HEK293 (cell line): ENCODE measurements around the gene RGS6.

Experiments
- EGR2 ChIP-seq: fragments of 450-650 bp; formaldehyde crosslinking; IDR thresholded peaks from 2 replicates; pipeline ENCODE4 v1.5.1; 2016; ENCODE audit warnings: low read depth, missing biosample characterization, missing genetic modification characterization
- HOXA7 ChIP-seq: sonication (generic); formaldehyde crosslinking; IDR thresholded peaks from 2 replicates; pipeline ENCODE4 v1.8.1; 2022; ENCODE audit warnings: missing genetic modification reagents, borderline replicate concordance
- KLF9 ChIP-seq: fragments of 450-650 bp; formaldehyde crosslinking; IDR thresholded peaks from 2 replicates; pipeline ENCODE4 v1.5.1; 2016; ENCODE audit warnings: missing biosample characterization, missing genetic modification characterization, low read depth
- REPIN1 ChIP-seq: fragments of 450-650 bp; formaldehyde crosslinking; IDR thresholded peaks from 2 replicates; pipeline ENCODE4 v1.5.1; 2017; ENCODE audit warnings: missing biosample characterization, missing genetic modification characterization, low read depth
- REST ChIP-seq: fragments of 450-650 bp; formaldehyde crosslinking; IDR thresholded peaks from 2 replicates; pipeline ENCODE4 v1.5.1; 2016; ENCODE audit warnings: missing biosample characterization, missing genetic modification characterization
- TCF7L2 ChIP-seq: IDR thresholded peaks from 2 replicates; pipeline ENCODE4 v1.6.1; 2011; ENCODE audit warnings: low read depth, mild to moderate bottlenecking, inconsistent platforms, low read length, moderate library complexity, borderline replicate concordance
- WT1 ChIP-seq: fragments of 450-650 bp; formaldehyde crosslinking; IDR thresholded peaks from 2 replicates; pipeline ENCODE4 v1.5.1; 2016; ENCODE audit warnings: missing biosample characterization, missing genetic modification characterization
- ZBTB11 ChIP-seq: fragments of 450-650 bp; formaldehyde crosslinking; conservative IDR thresholded peaks from 2 replicates; pipeline ENCODE4 v1.5.1; 2016; ENCODE audit warnings: low read depth, missing biosample characterization, missing genetic modification characterization
- ZNF24 ChIP-seq: fragments of 450-650 bp; formaldehyde crosslinking; IDR thresholded peaks from 2 replicates; pipeline ENCODE4 v1.5.1; 2016; ENCODE audit warnings: missing biosample characterization, missing genetic modification characterization
- ZNF747 ChIP-seq: fragments of 450-650 bp; formaldehyde crosslinking; IDR thresholded peaks from 2 replicates; pipeline ENCODE4 v1.5.1; 2016; ENCODE audit warnings: missing biosample characterization, missing genetic modification characterization
- ZNF768 ChIP-seq: fragments of 450-650 bp; formaldehyde crosslinking; IDR thresholded peaks from 2 replicates; pipeline ENCODE4 v1.5.1; 2018; ENCODE audit warnings: missing biosample characterization, mild to moderate bottlenecking, missing genetic modification characterization
- TF ChIP-seq, protein P1 (sequence below): fragments of 450-650 bp; formaldehyde crosslinking; IDR thresholded peaks from 2 replicates; pipeline ENCODE4 v1.5.1; 2016; ENCODE audit warnings: missing biosample characterization, missing genetic modification characterization
- TF ChIP-seq, protein P2 (sequence below): fragments of 450-650 bp; IDR thresholded peaks from 2 replicates; pipeline ENCODE4 v1.5.1; 2018; ENCODE audit warnings: missing biosample characterization, missing genetic modification characterization
- TF ChIP-seq, protein P3 (sequence below): fragments of 450-650 bp; formaldehyde crosslinking; IDR thresholded peaks from 2 replicates; pipeline ENCODE4 v1.5.1; 2016; ENCODE audit warnings: missing biosample characterization, missing genetic modification characterization

- TF ChIP-seq TCF7L2 = no peak
- no peak for TF ChIP-seq ZBTB11 (tag by site-specific recombination)
- no peak for TF ChIP-seq KLF9 (tag by site-specific recombination)
- no peak for TF ChIP-seq REST (tag by site-specific recombination)
- TF ChIP-seq, protein P1, sequence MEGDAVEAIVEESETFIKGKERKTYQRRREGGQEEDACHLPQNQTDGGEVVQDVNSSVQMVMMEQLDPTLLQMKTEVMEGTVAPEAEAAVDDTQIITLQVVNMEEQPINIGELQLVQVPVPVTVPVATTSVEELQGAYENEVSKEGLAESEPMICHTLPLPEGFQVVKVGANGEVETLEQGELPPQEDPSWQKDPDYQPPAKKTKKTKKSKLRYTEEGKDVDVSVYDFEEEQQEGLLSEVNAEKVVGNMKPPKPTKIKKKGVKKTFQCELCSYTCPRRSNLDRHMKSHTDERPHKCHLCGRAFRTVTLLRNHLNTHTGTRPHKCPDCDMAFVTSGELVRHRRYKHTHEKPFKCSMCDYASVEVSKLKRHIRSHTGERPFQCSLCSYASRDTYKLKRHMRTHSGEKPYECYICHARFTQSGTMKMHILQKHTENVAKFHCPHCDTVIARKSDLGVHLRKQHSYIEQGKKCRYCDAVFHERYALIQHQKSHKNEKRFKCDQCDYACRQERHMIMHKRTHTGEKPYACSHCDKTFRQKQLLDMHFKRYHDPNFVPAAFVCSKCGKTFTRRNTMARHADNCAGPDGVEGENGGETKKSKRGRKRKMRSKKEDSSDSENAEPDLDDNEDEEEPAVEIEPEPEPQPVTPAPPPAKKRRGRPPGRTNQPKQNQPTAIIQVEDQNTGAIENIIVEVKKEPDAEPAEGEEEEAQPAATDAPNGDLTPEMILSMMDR = no peak
- TF ChIP-seq HOXA7 (CRISPR knock-in tag) = no peak
- TF ChIP-seq ZNF768 (tag by site-specific recombination) = no peak
- TF ChIP-seq WT1 (tag by site-specific recombination) = no peak
- no peak for TF ChIP-seq REPIN1 (tag by site-specific recombination)
- no peak for TF ChIP-seq ZNF24 (tag by site-specific recombination)
- no peak for TF ChIP-seq ZNF747 (tag by site-specific recombination)
- TF ChIP-seq, protein P2, sequence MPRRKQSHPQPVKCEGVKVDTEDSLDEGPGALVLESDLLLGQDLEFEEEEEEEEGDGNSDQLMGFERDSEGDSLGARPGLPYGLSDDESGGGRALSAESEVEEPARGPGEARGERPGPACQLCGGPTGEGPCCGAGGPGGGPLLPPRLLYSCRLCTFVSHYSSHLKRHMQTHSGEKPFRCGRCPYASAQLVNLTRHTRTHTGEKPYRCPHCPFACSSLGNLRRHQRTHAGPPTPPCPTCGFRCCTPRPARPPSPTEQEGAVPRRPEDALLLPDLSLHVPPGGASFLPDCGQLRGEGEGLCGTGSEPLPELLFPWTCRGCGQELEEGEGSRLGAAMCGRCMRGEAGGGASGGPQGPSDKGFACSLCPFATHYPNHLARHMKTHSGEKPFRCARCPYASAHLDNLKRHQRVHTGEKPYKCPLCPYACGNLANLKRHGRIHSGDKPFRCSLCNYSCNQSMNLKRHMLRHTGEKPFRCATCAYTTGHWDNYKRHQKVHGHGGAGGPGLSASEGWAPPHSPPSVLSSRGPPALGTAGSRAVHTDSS = no peak
- TF ChIP-seq EGR2 (tag by site-specific recombination) = no peak
- TF ChIP-seq, protein P3, sequence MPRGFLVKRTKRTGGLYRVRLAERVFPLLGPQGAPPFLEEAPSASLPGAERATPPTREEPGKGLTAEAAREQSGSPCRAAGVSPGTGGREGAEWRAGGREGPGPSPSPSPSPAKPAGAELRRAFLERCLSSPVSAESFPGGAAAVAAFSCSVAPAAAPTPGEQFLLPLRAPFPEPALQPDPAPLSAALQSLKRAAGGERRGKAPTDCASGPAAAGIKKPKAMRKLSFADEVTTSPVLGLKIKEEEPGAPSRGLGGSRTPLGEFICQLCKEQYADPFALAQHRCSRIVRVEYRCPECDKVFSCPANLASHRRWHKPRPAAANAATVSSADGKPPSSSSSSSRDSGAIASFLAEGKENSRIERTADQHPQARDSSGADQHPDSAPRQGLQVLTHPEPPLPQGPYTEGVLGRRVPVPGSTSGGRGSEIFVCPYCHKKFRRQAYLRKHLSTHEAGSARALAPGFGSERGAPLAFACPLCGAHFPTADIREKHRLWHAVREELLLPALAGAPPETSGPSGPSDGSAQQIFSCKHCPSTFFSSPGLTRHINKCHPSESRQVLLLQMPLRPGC (tag by site-specific recombination) = no peak
Observed at GRCh38 chr14:72075649-72076334, 143.6 kb downstream of the RGS6 start.
